ENCODE results near the gene AOPEP. TPM values are rescaled to one million over a fixed set of nuclear protein-coding genes. Genes with fewer than 3 reads are reported as not detected.

The AOPEP gene
- polyA plus RNA-seq, 1 of the 3 experiments (the other 2 are of a cell fraction): 54.6 TPM

DNA sequence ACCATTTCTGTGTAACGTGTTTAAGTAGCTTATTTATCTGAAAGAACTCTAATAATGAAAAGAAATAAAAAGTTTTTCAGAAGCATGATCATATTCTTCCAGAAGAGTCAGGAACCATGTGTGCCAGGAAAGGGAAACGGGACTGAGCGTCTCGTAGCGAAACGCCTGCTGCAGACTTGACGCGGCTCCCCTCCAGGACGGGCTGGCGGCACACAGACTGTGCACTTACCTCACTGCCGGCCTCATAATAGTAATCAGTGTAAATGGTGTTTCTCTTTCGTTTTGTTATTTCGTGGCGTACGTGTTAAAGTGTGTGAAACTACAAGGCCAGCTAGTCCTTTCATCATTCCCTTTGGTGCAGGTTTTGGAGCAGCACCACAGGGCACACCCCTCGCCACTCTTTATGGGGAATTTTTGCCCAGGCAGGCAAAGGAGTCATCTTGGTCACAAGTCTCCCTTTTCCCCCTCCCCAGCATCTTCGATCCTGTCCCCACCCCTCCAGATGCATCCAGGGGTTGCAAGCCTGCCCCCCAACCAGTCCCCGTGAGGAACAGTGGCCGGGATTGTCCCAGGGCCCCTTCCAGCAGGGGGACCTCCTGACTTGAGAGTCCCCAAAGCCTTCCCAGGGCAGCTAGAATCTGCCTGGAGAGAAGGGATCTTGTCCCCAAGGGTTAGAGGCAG, 357.9 kb downstream of the AOPEP start:
- no peak overlapping the region for H3K4me2 ChIP-seq
- H3K27ac ChIP-seq (ENCODE audit: low read depth in 2 of 2, low read length in 1 of 2): peak overlapping the region in 1 of 2 experiments; percentile 13; a peak in 1 of 4 replicates
- no peak for DNase-seq
- peaks cover 0 to 25% of the 10 kb centered on the region in 2 experiments; a peak in 1 of 4 replicates for H3K4me1 ChIP-seq (ENCODE audit: control insufficient read depth in 1 of 2, insufficient read depth in 2 of 2, low read depth in 1 of 2, low read length in 1 of 2)
- H3K9me3 ChIP-seq: no peaks in the 10 kb centered on the region
- ChIA-PET CTCF (interaction anchor here (0.8 to 8.9 kb wide), 3 partner anchors 11 to 58 kb away, joined by 4 to 53 read pairs (median 4); no protein-coding TSS in a partner anchor), POLR2A (no interaction called here)
- H3K9ac ChIP-seq: no peak overlapping the region
- H3K9me2 ChIP-seq: no peaks in the 10 kb centered on the region
- no peak for TF ChIP-seq FOXJ3 (CRISPR knock-in tag; IDR thresholded peaks at IDR 0.05)
- TF ChIP-seq, protein P1, sequence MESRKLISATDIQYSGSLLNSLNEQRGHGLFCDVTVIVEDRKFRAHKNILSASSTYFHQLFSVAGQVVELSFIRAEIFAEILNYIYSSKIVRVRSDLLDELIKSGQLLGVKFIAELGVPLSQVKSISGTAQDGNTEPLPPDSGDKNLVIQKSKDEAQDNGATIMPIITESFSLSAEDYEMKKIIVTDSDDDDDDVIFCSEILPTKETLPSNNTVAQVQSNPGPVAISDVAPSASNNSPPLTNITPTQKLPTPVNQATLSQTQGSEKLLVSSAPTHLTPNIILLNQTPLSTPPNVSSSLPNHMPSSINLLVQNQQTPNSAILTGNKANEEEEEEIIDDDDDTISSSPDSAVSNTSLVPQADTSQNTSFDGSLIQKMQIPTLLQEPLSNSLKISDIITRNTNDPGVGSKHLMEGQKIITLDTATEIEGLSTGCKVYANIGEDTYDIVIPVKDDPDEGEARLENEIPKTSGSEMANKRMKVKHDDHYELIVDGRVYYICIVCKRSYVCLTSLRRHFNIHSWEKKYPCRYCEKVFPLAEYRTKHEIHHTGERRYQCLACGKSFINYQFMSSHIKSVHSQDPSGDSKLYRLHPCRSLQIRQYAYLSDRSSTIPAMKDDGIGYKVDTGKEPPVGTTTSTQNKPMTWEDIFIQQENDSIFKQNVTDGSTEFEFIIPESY (IDR thresholded peaks at IDR 0.05; ENCODE audit: borderline replicate concordance, low read depth): no peak
- no peak for TF ChIP-seq ELF1 (IDR thresholded peaks at IDR 0.05)
- TF ChIP-seq, protein P2, sequence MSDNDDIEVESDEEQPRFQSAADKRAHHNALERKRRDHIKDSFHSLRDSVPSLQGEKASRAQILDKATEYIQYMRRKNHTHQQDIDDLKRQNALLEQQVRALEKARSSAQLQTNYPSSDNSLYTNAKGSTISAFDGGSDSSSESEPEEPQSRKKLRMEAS (IDR thresholded peaks at IDR 0.05; ENCODE audit: low read depth): no peak
- TF ChIP-seq, protein P3, sequence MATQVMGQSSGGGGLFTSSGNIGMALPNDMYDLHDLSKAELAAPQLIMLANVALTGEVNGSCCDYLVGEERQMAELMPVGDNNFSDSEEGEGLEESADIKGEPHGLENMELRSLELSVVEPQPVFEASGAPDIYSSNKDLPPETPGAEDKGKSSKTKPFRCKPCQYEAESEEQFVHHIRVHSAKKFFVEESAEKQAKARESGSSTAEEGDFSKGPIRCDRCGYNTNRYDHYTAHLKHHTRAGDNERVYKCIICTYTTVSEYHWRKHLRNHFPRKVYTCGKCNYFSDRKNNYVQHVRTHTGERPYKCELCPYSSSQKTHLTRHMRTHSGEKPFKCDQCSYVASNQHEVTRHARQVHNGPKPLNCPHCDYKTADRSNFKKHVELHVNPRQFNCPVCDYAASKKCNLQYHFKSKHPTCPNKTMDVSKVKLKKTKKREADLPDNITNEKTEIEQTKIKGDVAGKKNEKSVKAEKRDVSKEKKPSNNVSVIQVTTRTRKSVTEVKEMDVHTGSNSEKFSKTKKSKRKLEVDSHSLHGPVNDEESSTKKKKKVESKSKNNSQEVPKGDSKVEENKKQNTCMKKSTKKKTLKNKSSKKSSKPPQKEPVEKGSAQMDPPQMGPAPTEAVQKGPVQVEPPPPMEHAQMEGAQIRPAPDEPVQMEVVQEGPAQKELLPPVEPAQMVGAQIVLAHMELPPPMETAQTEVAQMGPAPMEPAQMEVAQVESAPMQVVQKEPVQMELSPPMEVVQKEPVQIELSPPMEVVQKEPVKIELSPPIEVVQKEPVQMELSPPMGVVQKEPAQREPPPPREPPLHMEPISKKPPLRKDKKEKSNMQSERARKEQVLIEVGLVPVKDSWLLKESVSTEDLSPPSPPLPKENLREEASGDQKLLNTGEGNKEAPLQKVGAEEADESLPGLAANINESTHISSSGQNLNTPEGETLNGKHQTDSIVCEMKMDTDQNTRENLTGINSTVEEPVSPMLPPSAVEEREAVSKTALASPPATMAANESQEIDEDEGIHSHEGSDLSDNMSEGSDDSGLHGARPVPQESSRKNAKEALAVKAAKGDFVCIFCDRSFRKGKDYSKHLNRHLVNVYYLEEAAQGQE (IDR thresholded peaks at IDR 0.05; ENCODE audit: low read depth, low read length): no peak
- TF ChIP-seq JUND (IDR thresholded peaks at IDR 0.05): no peak
- TF ChIP-seq TCF12 (IDR thresholded peaks at IDR 0.05): no peak
- TF ChIP-seq GATA2 (CRISPR knock-in tag; IDR thresholded peaks at IDR 0.05): no peak
- no peak for TF ChIP-seq RCOR1 (IDR thresholded peaks at IDR 0.05; ENCODE audit: low read length)
- TF ChIP-seq FOSL2 (IDR thresholded peaks at IDR 0.05; ENCODE audit: borderline replicate concordance, low read depth): no peak
- TF ChIP-seq SMC3 (IDR thresholded peaks at IDR 0.05; ENCODE audit: low read depth, low read length): no peak
- TF ChIP-seq RXRA (IDR thresholded peaks at IDR 0.05; ENCODE audit: borderline replicate concordance, low read depth): no peak
- TF ChIP-seq TEAD4 (IDR thresholded peaks at IDR 0.05; ENCODE audit: borderline replicate concordance, insufficient read depth): no peak
- TF ChIP-seq FOXM1 (IDR thresholded peaks at IDR 0.05; ENCODE audit: low read depth): no peak
- no peak for TF ChIP-seq GABPA (IDR thresholded peaks at IDR 0.05; ENCODE audit: low read depth)
- no peak for TF ChIP-seq TAF1 (IDR thresholded peaks at IDR 0.05; ENCODE audit: borderline replicate concordance, low read depth, low read length)
- TF ChIP-seq NRF1 (IDR thresholded peaks at IDR 0.05; ENCODE audit: low read depth, low read length): no peak
- peaks cover 41 to 85% of the 10 kb centered on the region in 2 experiments for H3K36me3 ChIP-seq (replicated peaks in 1 of 2; ENCODE audit: control insufficient read depth in 1 of 2, insufficient read depth in 2 of 2, low read length in 1 of 2)
- H3K79me2 ChIP-seq (ENCODE audit: insufficient read depth): peaks cover 33% of the 10 kb centered on the region; the same call in 1 of the 2 replicates
- no peak overlapping the region for H2AFZ ChIP-seq (ENCODE audit: low read depth)
- 93% methylated on average over 19 of the region's 19 CpGs for WGBS (ENCODE audit: low lambda C conversion rate)
- no peaks in the 10 kb centered on the region for H3K27me3 ChIP-seq (ENCODE audit: insufficient read depth)
- no peak overlapping the region for H3K4me3 ChIP-seq (ENCODE audit: low read depth in 2 of 2, low read length in 1 of 2)
- H4K20me1 ChIP-seq (ENCODE audit: insufficient read depth): peaks cover 33% of the 10 kb centered on the region
- H3F3A ChIP-seq (replicated peaks; ENCODE audit: insufficient read depth): peaks cover 11% of the 10 kb centered on the region
